Activated CD4-positive, CD25-positive, alpha-beta regulatory T cell treated with anti-CD3 and anti-CD28 coated beads, Interleukin-2, amount 50 U/mL, for 24 hours (primary cell): ENCODE measurements around the gene FUCA2.

Experiments used
- ATAC-seq, 2 donors: fragments of 150-1000 bp; cut with Tn5 transposase; one replicate each; pipeline ENCODE4 v1.10.0; 2021; ENCODE audit warnings: mild to moderate bottlenecking in 1 of 2, moderate library complexity in 1 of 2

FUCA2 gene, protein sequence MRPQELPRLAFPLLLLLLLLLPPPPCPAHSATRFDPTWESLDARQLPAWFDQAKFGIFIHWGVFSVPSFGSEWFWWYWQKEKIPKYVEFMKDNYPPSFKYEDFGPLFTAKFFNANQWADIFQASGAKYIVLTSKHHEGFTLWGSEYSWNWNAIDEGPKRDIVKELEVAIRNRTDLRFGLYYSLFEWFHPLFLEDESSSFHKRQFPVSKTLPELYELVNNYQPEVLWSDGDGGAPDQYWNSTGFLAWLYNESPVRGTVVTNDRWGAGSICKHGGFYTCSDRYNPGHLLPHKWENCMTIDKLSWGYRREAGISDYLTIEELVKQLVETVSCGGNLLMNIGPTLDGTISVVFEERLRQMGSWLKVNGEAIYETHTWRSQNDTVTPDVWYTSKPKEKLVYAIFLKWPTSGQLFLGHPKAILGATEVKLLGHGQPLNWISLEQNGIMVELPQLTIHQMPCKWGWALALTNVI

DNA sequence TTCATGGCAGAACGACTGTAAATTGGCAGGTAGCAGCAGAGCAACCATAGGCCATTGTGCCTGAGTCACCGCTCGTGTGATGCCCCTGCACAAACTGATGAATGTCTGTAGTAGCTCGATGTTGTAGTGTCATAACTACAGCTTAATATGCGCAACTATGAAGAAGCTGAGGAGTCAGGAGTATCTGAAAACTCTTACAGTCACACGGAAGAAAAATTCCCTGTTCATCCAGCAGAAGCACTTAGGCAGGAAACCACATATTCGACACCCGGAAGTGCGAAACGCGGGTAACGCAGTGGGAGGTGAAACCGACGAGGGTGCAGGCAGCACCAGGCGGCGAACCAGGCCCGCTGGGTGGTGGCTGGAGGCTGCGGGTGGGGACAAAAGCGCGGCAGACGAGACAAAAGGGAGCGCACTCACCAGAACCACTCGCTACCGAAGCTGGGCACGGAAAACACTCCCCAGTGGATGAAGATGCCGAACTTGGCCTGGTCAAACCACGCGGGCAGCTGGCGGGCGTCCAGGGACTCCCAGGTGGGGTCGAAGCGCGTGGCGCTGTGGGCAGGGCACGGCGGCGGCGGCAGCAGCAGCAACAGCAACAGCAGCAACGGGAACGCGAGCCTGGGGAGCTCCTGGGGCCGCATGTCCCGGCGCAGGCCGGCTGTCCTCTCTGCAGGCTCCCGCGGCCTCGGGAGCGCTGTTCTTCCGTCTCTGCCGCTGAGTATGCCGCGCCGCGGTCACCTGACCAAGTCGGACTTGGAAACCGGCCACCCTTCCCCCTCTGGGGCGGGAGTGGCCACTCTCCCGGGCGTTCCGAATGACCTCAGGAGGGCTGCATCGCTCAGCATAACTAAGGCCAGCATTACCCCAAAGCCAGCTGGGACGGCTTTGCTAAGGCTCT is at the start of gene FUCA2:
FUCA2 (minus strand) TSS at position 730 of the 901 bp plus-strand sequence; CDS start at position 644, 86 bp downstream.
- peak; percentile 85 for ATAC-seq

DNA sequence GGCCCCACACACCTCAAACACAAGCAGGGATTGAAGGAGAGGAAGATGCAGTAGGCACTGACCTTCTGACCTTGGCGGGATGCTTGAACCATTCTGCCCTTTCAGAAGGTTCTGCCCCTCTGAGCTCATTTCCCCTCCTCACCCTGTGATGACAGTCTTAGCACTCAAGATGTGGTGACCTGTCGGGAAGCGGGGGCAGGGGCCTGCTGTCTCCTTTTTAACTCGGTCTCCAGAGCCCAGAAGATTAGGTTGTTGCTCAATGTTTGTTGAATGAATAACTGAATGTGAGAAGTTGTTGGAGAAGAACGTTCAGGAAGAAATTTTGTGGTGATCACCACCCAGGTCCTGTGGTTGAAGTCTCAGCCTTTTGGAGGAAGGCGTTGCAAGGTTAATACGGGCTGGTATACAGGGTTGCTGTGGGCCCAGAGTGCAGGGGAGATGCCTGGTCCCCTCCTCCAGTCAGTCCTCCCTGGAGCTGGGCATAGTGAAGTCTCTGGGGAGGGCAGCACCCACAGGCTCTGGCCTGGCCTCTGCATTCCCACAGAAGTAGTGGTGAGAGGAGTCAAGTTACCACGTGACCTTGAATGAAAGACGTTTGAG is 49.7 kb upstream of the FUCA2 start:
- no peak for ATAC-seq

DNA sequence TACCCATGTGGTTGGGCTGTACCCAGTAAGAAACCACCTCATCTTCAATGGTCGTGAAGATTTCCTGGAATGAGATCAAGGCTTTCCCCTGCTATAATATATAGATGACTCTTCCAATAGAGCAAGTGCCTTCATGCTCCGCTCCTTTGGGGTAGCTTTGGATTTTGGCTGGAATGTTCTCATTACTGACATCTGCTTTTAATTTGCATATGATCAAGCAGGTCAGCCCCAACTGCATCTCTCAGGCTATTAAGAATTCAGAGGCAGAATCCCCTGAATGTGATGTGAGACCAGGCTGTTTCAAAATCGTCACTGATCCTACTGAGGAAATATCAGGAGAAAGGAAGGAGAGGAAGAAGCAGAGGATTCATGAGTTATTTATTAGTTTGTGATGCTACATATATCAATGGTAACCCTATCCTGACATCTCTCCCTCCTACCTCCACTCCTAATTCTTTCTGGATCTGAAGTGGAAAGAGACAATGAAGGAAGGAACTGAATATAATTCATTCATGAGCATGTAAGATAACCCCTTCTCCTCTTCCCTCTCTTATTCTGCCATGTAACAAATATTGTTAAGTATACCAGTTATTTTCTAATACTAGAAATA is 47.6 kb upstream of the FUCA2 start:
- no peak for ATAC-seq

DNA sequence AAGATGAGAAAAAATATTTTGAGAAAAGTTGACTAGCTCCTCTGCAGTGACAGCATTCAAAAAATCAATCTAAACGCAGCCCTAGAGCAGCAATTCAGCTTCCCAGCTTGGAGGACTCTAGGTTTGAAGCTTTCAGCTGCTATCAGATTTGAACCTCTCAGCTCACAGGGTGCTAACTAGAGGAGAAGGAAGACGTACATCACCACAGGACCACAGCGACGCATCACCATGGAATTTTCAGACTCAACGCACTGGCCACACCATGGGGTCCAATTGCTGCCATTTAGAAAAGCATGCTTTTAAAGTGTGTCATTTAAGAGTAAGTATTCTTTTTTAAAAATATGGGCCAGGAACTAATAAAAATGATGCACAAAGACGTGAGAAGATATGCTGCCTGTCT is 45.0 kb upstream of the FUCA2 start:
- no peak for ATAC-seq

DNA sequence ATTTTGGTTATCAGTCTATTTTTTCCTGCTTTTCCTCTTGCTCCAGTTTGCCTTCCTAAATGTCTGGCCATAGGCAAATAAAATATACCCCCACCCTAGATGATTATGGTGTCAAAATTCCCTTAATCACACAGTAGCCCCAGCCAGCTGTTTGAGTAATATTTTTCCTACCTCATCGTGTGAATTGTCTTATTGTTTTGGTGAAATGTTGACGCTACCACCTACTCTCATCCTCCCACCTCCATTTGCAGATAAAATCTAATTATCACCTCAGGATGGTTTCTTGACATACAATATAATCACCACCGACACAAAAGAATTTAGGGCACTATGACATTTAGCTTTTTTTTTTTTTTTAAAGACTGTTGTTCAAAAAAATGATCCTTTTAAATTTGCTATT is 44.1 kb upstream of the FUCA2 start:
- ATAC-seq = peak in 1 of 2 donors; percentile 24

DNA sequence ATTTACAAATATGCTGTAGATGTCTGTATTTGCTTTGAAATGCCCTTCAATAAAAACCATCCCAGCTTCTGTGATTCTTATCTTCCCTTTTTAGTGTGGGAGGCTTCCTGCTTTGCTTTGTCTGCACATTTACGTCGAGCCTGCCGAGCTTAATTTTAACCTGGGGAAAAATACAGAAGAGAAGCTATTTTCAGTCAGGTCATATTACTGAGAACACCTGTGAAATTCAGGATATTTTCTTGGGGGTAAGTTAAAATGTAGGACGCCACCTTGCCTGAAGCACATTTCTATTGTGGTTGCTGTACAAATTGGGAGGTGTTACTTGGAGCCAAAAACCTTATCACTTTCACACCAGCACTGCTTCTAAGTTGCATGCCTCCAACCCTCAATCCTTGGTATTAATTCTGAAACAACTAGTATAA is 43.6 kb upstream of the FUCA2 start:
- ATAC-seq = no peak

DNA sequence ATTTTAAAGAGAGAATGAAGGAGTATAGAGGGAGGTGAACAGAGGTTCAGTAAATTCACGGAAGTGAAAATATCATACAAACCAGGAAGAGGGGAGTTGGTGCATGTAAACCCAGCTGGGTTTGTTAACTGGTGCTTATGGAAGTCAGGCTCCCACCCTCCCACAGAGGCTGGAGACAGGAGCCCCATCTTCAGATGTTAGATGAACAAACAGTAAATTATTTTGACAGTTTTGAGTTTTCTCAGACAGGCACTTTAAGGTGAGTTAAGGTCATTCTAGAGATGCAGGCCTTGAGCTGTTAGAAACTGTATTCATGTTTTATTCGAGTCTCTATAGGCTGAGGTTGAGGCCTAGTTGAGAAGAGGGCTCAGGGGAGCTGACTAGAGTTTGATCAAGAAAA is 41.8 kb upstream of the FUCA2 start:
- ATAC-seq = no peak

DNA sequence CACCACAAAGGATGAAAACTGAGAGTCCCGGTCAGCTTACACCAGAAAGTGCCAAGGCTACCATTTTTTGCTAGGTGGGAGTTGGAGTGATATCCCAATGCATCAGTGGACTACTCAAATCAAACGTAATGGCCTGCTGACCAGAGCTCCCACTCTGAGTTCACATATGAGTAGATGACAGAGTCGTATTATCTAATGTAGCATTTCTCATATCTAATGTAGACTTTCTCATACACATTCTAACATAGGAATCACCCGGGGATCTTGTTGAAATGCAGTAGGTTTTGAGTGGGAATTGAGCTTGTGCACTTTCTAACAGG is 38.4 kb upstream of the FUCA2 start:
- no peak for ATAC-seq

DNA sequence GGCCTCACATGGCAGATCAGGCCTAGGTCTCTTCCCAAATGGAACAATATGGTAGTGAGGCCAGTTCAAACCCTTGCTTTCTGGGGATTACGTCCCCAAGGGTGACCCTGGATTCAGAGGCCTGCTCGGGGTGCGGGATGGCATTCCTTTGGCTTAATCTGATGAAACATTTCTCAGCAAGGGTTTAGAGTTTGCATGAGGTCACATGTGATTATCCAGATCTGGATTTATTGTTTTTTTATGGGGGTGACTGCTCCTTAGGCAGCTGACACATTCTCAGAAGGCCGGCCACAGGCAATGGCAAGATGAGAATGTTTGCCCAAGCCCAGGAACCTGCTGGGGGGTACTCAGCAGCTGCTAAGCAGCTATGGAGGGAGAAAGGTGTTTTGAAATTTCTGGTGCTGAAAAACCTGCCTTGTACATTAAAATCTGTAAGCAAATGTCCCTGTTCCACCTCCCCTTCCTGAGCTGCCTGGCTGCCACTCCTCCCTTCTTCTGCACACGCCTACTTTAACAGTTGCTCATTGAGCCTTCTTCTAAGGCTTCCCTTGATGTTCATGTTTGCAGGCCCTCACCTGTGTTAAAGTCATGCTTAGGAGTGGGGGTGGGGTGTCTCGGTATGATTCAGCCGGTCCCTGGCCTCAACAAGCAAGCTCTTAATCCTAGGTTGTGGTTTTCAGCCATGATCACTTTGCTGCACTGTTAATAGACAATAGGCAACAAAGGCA is 37.9 kb upstream of the FUCA2 start:
- peak; percentile 77 to 78 for ATAC-seq

DNA sequence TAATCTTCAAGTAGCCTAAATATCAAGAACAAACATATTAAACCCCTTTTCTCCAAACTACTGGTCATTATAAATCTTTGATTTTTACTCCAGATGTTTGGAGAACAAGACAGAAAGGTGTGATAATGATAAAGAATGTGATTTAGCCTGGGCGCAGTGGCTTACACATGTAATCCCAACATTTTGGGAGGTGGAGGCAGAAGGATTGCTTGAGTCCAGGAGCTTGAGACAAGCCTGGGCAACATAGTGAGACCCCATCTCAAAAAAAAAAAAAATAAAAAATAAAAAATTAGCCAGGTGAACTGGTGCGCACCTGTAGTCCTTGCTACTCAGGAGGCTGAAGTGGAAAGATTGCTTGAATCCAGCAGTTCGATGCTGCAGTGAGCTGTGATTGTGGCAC is 35.1 kb upstream of the FUCA2 start:
- ATAC-seq = no peak

DNA sequence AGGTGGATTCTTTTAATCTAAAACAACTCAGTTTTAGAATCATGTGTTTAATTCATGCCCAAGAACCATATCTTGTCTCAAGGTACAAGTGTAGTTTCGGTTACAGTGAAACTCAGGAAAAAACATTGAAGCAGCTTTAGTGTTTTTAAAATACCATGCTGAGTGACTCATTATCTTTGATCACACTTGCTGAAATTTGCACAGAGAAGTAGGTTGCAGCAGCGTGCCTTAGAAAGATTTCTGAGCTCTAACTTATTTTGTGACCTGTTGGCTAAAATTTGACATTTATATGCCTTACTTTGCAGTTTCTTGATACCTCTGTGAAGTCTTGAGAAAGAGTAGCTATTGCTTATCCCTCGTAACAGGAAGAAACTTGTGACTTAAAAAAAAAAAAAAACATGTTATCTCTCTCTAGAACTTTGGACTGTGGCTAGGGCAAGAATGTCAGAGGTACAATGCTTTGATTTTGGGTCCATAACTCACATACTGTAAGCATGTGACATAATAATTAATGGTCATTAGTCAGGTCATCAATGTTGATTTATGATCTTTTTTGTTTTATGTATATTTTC is 34.5 kb upstream of the FUCA2 start:
- peak; percentile 56 to 57 for ATAC-seq

DNA sequence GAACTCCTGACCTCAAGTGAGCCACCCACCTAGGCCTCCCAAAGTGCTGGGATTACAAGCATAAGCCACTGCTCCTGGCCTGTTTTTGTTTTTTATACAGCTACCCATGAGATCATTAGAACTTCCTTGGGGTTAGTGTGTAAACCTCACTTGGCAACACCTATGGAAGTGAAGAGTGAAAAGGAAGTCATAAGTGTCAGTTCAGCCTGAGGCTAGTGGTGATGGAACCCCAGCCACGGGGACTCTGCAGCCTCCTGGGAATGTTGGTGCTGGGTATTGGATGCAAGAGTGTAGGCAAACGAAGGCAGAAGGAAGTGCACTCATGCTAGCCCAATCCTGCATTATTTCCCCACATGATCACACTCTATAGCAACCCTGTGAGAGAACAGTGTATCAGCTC is 33.6 kb upstream of the FUCA2 start:
- ATAC-seq = no peak

DNA sequence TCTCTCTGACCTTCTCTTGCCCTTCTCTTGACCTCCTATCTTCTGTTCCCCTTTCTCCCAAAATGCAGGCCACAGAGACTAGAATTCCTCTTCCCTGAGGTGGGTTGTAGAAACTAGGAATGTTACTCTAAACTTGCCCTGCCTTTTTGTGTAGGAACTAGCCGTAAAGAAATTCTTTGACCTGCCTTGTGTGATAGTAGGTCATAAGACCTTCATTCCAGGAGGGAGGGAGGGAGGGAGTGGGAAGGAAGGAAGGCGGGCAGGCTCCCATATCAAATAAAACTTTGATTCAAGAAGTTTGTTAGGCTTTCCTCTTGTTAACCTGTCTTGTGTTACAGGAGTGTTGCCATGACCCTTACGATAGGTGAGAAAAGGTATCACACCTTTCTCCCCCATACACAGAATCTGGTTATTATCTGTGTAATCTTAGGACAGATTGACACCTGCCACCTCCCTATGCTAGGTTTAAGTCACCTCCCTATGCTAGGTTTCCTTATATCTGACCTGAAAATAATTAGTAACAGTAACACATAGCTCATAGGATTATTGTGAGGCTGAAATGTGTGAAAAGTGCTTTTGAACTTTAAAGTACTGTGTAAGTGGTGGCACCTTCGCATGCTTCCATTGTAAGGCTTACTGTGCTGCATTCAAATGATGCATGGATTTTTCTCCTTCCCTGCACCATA is 32.6 kb upstream of the FUCA2 start:
- peak in 1 of 2 donors; percentile 11 for ATAC-seq

DNA sequence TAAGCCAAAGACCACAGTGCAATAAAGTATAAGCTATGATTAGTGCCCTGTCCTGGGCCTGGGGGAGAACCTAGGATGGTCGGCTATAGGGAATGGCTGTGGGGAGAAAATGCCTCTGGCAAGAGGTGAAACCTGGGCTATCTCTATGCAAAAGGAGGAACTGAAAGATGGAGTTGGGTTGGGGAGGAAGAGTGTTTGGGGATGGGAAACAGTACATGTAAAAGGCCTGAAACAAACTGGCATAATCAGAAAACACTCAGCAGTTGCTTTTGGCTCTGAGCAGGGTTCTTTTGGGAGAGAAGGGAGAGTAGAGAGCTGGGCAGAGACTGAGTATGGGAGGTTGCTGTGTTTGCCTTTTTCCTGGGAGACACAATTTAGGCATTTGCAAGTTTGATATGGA is 31.9 kb upstream of the FUCA2 start:
- no peak for ATAC-seq

DNA sequence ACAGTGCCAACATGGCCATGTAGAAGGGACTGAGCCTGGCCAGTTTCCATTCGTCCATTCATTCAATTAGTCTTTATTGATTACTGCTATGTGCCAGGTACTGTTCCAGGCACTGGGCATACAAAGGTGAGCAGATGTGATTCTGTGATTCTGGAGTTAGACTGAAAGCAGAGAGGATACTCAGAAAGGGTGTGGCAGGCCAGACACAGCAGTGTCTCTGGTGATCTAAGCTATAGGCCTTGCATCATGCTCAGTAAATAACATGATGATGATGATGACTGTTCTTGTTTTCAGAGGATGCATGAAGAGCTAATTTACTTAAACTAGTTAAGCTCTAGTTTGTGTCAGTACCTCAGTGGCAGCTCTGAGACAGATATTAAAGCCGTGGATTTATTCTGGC is 31.4 kb upstream of the FUCA2 start:
- peak; percentile 71 to 73 for ATAC-seq

DNA sequence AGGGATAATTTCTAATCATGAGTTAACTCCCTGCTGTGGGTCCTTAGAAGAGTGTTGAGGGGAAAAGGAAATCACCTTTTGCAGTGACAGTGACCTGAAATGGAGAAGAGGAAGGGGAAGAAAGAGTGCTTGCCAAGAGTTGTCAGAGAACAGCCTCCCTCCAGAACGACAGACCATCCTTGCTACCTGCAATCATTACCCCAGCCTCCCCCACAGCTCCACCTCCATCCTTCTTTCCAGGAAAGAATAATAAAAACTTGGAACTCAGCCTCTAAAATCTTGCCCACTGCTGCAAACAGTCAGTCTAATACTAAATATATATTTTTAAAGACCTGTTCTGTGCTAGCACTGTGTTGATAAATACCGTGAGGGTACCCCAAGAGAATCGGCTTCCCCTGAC is 28.7 kb upstream of the FUCA2 start:
- ATAC-seq = no peak

DNA sequence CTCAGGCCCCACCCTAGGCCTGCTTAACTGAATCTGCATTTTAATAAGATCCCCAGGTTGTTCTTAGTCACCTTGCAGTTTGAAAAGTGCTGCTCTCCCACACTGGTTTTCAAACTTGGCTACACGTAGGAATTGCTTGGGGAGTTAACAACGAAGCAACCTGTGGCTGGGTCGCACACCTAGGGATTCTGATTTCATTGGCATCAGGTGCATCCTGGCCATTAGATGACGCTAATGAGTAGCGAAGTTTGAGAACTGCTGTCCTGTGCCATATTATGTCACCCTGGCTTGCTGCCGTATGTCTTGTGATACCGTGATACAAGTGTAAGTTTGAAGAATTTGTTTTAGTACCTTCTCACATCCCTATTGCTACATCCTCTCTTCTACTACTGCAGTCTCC is 28.2 kb upstream of the FUCA2 start:
- no peak for ATAC-seq

DNA sequence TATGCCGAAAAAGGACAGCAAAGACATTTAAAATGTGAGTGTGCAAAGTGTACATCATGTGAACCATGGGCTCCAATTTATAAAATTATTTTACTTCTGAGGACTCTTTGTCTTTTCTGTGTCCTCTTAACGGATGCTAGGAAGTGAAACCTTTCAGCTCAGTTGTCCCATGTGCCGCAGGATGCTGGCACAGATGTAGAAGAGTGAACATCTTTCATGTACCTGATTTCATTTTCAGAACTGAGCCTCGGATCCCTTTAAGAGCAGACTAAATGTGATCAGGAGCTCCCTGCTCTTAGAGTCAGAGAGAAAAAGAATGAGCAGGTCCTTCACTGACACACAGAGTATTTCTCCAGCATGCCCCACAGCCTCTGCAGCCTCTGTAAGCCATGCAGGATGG is 27.6 kb upstream of the FUCA2 start:
- ATAC-seq = peak in 1 of 2 donors; percentile 3

DNA sequence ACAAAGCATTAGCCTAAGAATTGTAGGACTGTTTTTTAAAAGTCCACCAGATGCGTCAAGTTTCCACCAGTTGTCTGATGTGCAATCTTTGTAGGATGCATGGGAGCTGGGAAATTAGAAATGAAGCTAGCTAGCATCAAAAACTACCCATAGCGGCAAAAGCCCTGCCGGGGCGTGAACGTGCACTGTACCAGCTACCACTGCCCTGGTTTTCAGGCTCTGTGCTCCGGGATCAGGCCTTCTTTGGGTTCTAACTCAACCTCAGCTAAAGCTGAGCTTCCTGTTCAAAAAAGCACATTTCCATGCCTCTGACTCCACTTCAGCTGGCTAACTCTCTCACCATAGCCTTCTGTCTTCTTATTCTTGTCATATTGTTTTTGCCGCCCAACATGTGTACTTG is 26.9 kb upstream of the FUCA2 start:
- ATAC-seq = no peak

DNA sequence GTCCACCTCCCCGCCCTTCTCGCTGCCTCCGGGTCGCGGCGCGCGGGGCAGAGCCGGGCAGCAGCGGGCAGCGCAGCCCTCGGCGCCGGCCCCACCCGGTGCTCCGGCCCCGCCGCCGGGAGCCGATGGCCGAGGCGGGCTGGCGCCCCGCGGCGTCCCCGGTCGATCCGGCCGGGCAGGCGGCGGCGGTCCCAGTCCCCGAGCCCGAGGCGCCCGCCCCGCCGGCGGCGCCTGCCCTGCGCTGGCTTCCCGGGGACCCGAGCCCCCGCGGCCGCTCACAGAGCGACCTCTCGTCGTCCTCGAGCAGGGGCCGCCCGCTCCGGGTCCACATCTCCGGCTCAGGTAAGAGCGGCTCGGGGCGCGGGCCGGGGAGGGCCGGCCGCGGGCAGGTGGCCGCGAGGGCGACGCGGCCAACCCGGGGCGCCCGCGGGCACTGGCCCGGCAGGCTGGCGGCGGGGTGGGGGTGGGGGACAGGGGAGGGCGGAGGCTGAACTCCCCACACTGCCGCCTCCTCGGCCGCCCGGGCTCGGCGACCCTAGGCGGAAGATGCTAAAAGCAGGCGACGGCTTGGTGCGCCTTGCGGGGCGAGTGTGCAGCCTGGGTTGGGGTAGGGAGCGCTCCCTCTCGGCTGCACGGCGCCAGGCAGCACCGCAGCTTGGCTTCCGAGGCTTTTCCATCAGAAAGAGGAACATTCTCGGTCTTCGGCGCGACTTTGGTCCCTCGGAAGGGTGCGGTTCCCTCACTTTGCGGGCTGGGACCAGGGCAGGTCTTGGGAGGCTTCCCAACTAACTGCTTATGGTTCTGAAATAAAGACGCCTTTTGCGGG is 25.6 kb upstream of the FUCA2 start:
- peak; percentile 59 to 71 for ATAC-seq
